Kidney epithelial cell (primary cell): ENCODE results near the gene NCAPD3. TPM values are rescaled to one million over a fixed set of nuclear protein-coding genes. Genes with fewer than 3 reads are reported as not detected.

Experiments used
- DNase-seq: peaks from one replicate; pipeline ENCODE4 v3.0.0-alpha.2; 2010; ENCODE audit warnings: low read depth
- H3K27me3 ChIP-seq: 2 replicates; pipeline ENCODE4 v1.6.0; 2011; ENCODE audit warnings: low read length; ENCODE audit not compliant: control insufficient read depth, insufficient read depth
- H3K36me3 ChIP-seq: 2 replicates; pipeline ENCODE4 v1.5.1; 2011; ENCODE audit warnings: low read length; ENCODE audit not compliant: control insufficient read depth, insufficient read depth
- H3K4me3 ChIP-seq: 2 replicates; pipeline ENCODE4 v1.5.1; 2011; ENCODE audit warnings: low read depth, mild to moderate bottlenecking, control low read depth, low read length
- total RNA-seq: library from RNA; depleted of rRNA; stranded (reverse); fragments of >200 nt; gene quantifications from 2 replicates; pipeline ENCODE4 v1.2.3, GENCODE V29; 2015
- TF ChIP-seq, protein P1 (sequence below): IDR thresholded peaks from 2 replicates; pipeline ENCODE4 v1.5.1; 2011; ENCODE audit warnings: mild to moderate bottlenecking, moderate library complexity, low read length, control low read depth, inconsistent platforms; ENCODE audit not compliant: insufficient read depth, poor library complexity, severe bottlenecking

The NCAPD3 gene
- total RNA-seq, 1 donor from 2014 or later: 9.7 TPM

DNA sequence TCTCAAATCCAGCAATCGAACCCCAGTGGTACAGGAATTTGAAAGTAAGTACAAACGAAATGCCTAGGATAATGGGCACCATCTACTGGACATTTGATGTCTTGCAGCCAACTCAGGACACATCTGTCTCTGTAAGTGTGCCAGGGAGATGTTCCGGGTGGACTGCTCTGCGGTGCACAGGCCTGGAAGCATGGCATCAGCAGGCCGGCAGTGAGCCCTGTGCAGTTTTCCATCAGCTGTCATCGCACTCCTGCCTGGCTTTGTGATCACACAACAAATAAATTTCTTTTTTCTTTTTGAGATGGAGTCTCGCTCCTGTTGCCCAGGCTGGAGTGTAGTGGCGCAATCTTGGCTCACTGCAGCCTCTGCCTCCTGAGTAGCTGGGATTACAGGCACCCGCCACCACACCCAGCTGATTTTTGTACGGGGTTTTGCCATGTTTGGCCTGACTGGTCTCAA is 83.9 kb downstream of the NCAPD3 start:
- TF ChIP-seq, protein P1, sequence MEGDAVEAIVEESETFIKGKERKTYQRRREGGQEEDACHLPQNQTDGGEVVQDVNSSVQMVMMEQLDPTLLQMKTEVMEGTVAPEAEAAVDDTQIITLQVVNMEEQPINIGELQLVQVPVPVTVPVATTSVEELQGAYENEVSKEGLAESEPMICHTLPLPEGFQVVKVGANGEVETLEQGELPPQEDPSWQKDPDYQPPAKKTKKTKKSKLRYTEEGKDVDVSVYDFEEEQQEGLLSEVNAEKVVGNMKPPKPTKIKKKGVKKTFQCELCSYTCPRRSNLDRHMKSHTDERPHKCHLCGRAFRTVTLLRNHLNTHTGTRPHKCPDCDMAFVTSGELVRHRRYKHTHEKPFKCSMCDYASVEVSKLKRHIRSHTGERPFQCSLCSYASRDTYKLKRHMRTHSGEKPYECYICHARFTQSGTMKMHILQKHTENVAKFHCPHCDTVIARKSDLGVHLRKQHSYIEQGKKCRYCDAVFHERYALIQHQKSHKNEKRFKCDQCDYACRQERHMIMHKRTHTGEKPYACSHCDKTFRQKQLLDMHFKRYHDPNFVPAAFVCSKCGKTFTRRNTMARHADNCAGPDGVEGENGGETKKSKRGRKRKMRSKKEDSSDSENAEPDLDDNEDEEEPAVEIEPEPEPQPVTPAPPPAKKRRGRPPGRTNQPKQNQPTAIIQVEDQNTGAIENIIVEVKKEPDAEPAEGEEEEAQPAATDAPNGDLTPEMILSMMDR: peak; percentile 79
- no peak overlapping the region for H3K4me3 ChIP-seq
- H3K27me3 ChIP-seq: no peaks in the 10 kb centered on the region
- DNase-seq: peak; percentile 53
- no peaks in the 10 kb centered on the region for H3K36me3 ChIP-seq

DNA sequence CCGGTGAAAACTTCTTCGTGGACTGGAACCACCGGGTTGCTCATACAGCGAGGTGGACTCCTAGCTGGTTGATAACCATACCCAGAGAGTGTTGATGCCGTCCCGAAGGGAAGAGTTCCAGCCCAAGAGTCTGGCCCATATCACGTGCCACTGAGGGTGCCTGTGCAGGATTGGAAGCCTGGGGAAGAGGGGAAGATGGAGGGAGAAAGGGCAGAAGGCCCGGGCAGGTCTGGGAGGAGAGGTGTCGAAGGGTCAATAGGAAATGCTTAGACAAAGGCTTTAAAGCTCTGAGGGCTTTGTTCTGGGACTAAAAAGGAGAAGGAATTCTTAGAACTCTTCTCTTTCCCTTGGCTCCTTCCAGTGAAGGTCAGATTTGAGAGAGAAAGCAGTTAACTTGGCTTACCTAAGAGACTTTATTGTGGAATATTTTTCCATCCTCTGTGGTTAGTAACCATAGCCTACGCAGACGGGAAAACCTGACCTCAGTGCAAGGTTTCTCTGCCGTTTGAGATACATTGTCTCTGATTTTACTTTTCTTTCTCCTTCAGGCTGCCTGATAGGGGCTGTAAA is 84.4 kb downstream of the NCAPD3 start:
- TF ChIP-seq, protein P1: no peak
- Histone ChIP-seq H3K36me3 (no peaks in the 10 kb centered on the region), H3K4me3 (no peak overlapping the region), H3K27me3 (no peaks in the 10 kb centered on the region)
- DNase-seq: no peak

DNA sequence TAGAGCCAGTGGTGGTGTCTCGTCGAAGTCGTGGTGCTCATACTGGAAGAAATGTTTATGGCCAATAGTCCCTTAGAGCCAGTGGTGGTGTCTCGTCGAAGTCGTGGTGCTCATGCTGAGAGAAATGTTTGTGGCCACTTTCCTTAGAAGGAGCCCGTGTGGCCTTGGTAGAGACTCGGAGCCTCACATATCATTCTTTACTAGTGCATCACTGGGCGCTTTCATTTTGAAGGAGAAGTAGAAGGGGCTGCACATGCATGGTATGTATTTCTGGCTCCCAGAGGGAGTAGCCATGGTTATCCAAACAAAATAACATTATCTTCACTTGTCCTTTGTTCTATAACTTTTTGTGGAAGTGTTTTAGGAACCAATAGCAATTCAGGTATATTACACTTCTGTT is 85.4 kb downstream of the NCAPD3 start:
- no peak for DNase-seq
- Histone ChIP-seq H3K36me3 (no peaks in the 10 kb centered on the region), H3K27me3 (no peaks in the 10 kb centered on the region), H3K4me3 (no peak overlapping the region)
- TF ChIP-seq, protein P1: no peak

DNA sequence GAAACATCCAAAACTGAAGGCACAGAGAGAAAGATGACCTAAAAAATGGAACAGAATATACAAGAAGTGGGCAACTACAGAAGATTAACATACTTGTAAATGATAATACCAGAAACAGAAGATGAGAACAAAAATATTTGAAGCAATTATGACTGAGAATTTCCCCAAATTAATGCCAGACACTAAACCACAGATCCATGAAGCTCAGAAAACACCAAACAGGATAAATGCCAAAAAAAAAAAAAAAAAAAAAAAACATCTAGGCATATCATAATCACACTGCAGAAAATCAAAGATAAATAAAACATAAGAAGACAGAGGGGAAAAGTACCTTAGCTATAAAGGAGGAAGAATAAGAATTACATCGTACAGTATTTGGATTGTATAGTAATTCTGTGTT is 89.6 kb downstream of the NCAPD3 start:
- DNase-seq: no peak
- H3K27me3 ChIP-seq: no peaks in the 10 kb centered on the region
- TF ChIP-seq, protein P1: no peak
- H3K36me3 ChIP-seq: no peaks in the 10 kb centered on the region
- no peak overlapping the region for H3K4me3 ChIP-seq

DNA sequence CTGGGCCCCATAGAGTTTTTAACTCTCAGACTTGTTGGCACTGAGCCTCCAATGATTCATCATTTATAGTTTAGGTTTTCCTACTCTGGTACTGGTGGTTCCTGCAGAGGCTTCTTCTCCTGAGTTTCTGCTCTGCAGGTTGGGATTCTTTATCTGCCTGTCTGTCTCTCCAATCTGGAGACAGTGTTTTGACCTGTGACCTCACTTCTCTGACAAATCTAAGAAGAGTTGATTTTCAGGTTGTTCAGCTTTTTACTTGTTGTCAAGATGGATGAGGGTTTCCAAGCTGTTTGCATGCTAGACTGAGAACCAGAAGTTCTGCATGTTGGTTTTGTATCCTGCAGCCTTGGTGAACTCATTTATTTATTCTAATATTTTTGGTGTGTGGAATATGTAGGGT is 91.0 kb downstream of the NCAPD3 start:
- Histone ChIP-seq H3K36me3 (no peaks in the 10 kb centered on the region), H3K4me3 (no peak overlapping the region), H3K27me3 (no peaks in the 10 kb centered on the region)
- TF ChIP-seq, protein P1: no peak
- DNase-seq: no peak

DNA sequence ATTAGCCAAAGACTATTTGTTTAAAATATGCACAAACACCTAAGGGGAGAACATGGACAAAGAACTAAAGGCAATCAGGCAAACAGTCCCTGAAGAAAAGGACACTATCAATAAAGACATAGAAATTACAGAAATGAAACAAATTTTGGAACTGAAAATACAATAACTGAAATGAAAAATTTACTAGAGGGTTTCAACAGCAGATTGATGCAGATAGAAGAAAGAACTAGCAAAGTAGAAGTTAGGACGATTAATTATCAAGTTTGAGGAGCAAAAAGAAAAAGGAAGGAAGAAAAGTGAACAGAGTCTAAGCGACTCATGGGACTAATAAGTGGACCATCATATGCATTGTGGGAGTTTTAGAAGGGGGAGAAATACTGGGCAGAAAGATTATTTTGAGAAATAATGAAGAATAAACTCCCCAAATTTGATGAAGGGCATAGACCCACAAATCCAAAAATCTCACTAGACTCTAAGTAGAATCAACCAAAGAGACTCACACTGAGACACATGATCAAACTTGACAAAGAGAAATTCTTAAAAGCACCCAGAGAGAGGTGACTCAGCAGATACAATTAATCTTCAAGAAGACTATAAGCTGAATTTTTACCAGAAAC is 92.0 kb downstream of the NCAPD3 start:
- Histone ChIP-seq H3K36me3 (no peaks in the 10 kb centered on the region), H3K4me3 (no peak overlapping the region), H3K27me3 (no peaks in the 10 kb centered on the region)
- TF ChIP-seq, protein P1: no peak
- no peak for DNase-seq
